NB4 (cell line): Measurements from ENCODE around the gene UIMC1.

Experiments
- CTCF ChIP-seq: IDR thresholded peaks from one replicate; pipeline ENCODE4 v1.5.1; 2012; ENCODE audit warnings: low read depth, low read length
- POLR2A ChIP-seq: IDR thresholded peaks from 2 replicates; pipeline ENCODE4 v1.6.1; 2011; ENCODE audit warnings: mild to moderate bottlenecking; ENCODE audit not compliant: insufficient read length; ENCODE audit errors: extremely low read depth

- TF ChIP-seq POLR2A (no peak), CTCF (no peak)
Observed at GRCh38 chr5:176882567-176882903, 124.0 kb downstream of the UIMC1 start.
